EH (cell line): ENCODE measurements around the gene DNM3.

Experiments used
- DNase-seq: peaks from one replicate; pipeline ENCODE4 v3.0.0-alpha.2; 2015; ENCODE audit warnings: low read depth

The DNM3 gene

DNA sequence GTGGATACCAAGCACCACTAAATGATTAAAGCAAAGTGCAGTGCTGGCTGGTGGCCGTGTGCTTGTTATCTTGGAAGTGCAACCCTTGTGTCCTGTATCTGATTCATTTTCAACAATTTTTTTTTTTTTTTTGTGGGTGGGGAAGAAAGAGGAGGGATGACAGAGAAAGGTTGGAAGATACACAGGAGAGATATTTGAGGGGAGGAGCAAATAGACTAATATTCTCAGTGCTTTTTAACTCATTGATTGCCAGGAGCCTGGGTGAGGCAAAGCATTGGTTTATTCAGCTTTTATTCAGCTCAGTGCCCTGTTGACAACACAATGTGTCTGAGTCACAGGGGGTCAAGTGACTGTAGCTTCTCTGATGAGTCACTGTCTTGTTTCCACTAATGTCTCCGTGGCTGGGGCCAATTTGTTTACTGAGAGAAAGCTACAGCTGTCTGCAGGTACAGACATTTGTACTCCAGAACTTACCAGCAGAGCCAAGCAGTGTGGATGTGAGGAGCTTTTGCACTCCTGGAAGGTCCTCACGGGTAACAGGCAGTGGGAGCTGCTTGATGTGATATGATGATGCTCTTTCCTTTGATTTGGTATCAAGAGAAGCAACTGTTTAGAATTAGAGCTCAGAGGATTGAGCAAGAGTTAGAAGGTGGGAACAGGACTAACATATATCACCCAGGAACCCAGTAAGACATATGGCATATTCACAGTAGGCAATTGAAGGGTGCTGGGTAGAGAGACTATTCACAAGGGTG is 23.6 kb upstream of the DNM3 start:
- peak; percentile 79 for DNase-seq

- DNase-seq: no peak
Measured at GRCh38 chr1:171819946-171820345, 21.4 kb upstream of the DNM3 start.

DNA sequence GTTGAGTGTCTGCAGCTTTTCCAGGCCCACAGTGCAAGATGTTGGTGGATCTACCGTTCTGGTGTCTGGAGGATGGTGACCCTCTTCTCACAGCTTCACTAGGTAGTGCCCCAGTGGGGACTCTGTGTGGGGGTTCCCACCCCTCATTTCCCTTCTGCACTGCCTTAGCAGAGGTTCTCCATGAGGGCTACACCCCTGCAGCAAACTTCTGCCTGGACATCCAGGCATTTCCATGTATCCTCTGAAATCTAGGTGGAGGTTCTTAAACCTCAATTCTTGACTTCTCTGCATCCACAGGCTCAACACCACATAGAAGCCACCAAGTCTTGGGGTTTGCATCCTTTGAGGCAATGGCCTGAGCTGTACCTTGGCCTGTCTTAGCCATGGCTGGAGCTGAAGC is 14.3 kb upstream of the DNM3 start:
- DNase-seq: no peak

DNA sequence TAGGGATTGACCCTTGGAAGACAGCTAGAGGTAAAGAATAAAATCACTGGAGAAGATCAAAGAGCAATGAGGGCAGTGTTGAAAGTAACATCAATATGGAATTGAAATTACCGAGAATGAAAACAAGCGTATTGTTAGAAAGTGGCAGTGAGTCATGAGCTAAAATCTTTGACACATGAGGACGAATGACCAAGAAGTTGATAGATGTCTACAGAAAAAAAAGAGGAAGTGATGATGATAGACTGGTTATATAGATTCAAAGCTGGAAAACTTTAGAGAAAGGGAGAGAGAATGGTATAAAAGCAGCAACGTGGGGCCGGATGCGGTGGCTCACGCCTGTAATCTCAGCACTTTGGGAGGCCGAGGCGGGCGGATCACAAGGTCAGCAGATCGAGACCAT is 12.5 kb upstream of the DNM3 start:
- DNase-seq: no peak

DNA sequence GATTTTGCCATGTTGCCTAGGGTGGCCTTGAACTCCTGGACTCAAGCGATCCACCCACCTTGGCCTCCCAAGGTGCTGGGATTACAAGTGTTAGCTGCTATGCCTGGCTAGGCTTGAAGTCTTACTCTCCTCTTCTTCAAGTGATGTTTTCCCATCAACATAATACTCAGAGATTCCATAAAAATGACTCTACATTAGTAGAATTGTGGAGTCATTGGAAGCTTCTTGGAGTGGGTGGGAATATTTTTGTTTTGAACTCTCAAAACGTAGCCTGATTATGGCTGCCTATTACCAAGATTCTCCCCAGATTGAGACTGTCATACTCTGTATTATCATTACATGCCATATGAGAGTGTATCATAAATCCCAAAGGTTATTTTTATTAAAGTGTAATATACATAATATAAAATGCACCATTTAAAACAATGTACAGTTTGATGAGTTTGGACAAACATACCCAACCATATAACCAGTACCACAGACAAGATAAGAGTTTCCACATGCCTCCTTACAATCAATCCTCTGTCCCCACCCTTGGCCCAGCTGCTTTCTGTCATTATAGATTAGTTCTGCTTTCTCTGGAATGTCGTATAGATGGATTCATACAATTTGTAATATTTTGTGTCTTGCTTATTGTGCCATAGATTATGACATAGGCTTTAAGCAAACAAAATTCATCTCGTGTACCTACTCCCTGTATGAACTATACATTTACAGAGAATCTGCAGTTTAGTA is 8.0 kb upstream of the DNM3 start:
- peak; percentile 3 for DNase-seq

- no peak for DNase-seq
Measured at GRCh38 chr1:171834821-171835220, 6.5 kb upstream of the DNM3 start.

GRCh38 chr1:171835891-171836290 is 5.4 kb upstream of the DNM3 start:
- no peak for DNase-seq

GRCh38 chr1:171841931-171842761 is 848 bp downstream of the DNM3 start:
- peak; percentile 4 for DNase-seq

GRCh38 chr1:171844381-171844780 is 3.1 kb downstream of the DNM3 start:
- DNase-seq: no peak

GRCh38 chr1:171845998-171846397 is 4.7 kb downstream of the DNM3 start:
- no peak for DNase-seq

- DNase-seq: no peak
Measured at GRCh38 chr1:171849245-171849898, 8.1 kb downstream of the DNM3 start.

DNA sequence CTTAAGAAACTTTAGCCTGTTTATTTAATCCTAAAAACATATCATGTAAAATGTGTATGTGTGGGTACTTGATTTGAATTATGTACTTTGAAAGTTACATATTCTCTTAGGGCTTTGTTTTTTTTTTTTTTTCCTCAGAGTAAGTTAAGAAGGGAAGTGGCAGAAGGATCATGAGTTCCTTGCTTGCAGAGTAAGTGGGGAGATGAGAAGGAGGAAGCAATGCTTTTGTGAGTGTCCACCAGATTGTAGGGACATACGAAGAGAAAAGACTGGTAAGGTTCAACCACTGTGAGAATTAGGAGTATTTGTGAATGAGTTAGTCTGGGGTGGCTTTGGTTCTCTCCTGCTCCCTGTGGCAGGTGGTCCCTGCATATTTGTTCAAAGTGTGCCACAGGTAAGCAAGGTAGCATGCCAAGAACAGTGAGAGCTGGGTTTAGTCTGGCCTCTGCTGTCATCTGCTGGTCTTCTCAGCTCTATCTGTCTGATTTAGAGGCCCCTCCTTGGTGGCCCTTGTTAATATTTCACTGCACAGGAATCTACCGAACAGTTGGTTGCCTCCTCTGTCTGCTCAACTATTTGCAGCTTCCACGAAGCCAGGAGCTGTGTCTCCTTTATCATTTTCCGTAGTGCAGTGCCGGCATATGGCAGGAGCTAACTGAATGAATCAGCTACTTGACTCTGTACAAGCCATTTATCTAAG is 9.5 kb downstream of the DNM3 start:
- no peak for DNase-seq

DNA sequence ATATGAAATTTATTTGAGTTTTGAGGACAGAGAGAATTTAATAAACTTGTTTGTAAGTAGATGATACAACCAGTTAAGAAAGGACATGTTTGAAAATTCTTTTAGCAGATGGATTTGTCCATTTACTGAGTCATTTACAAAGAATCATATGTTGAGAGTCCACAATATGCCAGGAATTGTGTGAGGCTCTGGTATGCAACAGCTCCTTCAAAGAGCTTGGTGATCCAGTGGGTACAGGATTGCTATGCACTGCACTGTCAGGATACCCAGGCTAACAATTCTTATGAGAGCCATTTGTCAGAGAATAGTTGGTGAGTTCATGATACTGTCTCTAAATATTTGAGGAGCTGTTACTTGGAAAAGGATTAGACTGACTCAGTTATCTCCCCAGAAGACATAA is 11.0 kb downstream of the DNM3 start:
- peak; percentile 45 for DNase-seq

DNA sequence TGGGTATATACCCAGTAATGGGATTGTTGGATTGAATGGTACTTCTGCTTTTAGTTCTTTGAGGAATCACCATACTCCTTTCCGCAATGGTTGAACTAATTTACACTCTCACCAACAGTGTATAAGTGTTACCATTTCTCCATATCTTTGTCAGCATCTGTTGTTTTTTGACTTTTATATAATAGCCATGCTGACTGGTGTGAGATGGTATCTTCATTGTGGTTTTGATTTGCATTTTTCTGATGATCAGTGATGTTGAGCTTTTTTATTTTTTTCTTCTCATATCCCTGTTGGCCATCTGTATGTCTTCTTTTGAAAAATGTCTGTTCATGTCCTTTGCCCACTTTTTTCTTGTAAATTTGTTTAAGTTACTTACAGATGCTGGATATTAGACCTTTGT is 14.1 kb downstream of the DNM3 start:
- DNase-seq: no peak

DNA sequence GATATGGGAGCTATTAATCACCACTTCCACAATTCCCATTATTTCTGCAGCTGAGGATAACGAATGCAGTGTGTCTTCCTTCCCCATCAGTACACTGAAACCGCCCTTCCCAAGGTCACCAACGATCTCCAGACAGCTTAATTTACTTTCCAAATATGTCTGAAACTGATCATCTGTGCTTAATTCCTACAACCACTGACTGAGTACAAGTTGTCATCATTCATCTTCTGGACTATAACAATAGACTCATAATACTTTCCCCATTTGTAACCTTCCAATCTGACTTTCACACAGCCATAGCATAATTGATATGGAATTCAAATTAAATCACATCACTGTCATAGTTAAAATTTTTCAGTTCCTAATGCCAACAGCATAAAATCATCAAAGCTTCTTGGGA is 17.4 kb downstream of the DNM3 start:
- DNase-seq: no peak

GRCh38 chr1:171860696-171861095 is 19.4 kb downstream of the DNM3 start:
- no peak for DNase-seq

DNA sequence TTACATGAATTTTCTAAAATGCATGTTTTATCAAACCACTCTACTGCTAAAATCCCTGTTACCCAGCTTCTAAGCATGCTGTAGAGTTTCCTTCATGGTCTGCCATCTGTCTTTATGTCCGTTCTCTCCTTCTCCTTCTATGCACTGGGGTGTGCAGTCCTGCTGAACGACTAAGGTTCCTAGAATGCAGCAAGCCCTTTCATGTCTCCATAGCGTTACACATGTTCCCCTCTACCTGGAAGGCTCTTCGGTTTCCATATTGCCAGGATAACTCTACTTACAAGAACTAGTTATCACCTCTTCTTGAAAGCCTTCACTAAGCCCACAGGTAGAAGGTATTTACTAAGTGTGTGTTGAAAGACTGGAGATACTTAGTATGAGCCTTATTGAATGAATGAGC is 22.2 kb downstream of the DNM3 start:
- DNase-seq: no peak

- no peak for DNase-seq
Measured at GRCh38 chr1:171864308-171864707, 23.0 kb downstream of the DNM3 start.

GRCh38 chr1:171865106-171865505 is 23.8 kb downstream of the DNM3 start:
- DNase-seq: no peak

GRCh38 chr1:171867236-171867635 is 25.9 kb downstream of the DNM3 start:
- DNase-seq: no peak

DNA sequence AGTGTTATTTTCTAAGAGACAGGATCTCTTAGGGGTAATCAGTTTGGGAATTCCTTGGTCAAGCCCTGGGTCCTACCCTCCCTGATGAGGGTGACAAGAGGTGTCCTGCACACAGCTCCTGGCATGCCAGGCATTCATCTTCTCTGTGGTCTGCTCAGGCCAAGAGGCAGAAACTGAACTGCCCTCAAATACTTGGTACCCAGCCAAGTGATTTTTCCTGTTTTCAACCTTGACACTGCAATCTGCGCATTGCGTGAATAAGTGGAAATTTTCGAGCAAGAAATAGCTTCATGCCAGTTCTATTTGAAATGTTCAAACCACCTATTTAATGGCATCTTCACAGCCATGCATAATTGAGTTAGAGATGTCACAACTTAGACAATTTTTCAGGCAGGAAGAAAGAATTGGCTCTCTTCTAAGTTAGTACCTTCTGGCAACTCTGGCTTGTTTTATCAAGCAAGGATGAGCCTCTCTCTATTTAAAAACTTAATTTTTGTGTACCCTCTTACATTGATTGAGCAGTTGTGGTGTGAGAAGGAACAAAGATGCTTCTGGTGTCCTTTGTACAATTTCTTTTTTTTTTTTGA is 27.0 kb downstream of the DNM3 start:
- no peak for DNase-seq
